Spleen (tissue), 7 donors: ENCODE results near the gene NFATC1.

ENCODE experiments used
- CTCF ChIP-seq, 11 experiments: fragments of 200-600 bp in 7 of 11; fragments of 450-650 bp in 4 of 11; sonication (generic) in 4 of 11; IDR thresholded peaks in 8 of 11; conservative IDR thresholded peaks in 3 of 11; 1 replicate in 7 of 11; 2 replicates in 4 of 11; pipeline versions ENCODE4 v1.4.0 to v1.8.0; 2016 to 2021; ENCODE audit warnings: antibody characterized with exemption in 11 of 11, inconsistent platforms in 4 of 11, mild to moderate bottlenecking in 1 of 11
- POLR2A ChIP-seq, 3 donors: fragments of 450-650 bp; IDR thresholded peaks; one replicate each; pipeline ENCODE4 v1.5.1; 2017; ENCODE audit warnings: antibody characterized with exemption in 3 of 3, mild to moderate bottlenecking in 1 of 3
- donor health status: DM: no; HTN: no; CAD: no; lungs with moderate emphysema.
- donor health status: DM: no; HTN: no; CAD: no.
- donor health status: DM: no; HTN: no; CAD: no.

GRCh38 chr18:79542213-79542612, 146.5 kb downstream of the NFATC1 start:
- no peak for TF ChIP-seq POLR2A (IDR thresholded peaks at IDR 0.05)
- no peak for TF ChIP-seq CTCF (IDR thresholded peaks at IDR 0.05 in 8 of 11, conservative IDR thresholded peaks at IDR 0.05 in 3 of 11)
